GM12878 (cell line): ENCODE data around the gene GPRC5D. TPM values are rescaled to one million over a fixed set of nuclear protein-coding genes. Genes with fewer than 3 reads are reported as not detected.

Experiments
- ATAC-seq: fragments of 200-7000 bp; cut with Tn5 transposase; 3 replicates; pipeline ENCODE4 v1.9.1; 2020; ENCODE audit warnings: mild to moderate bottlenecking, moderate library complexity
- BruUV-seq: library from RNA; stranded (reverse); fragments of 400-500 nt; replicated peaks from 2 replicates; lab custom pipeline; 2021; lab: Mats Ljungman, UMichigan
- CTCF ChIA-PET: fragments of 300-600 bp; sonication (Branson Sonifier 250); formaldehyde crosslinking; extraction: SDS; loops from one replicate; lab custom pipeline; 2021; ENCODE audit warnings: inconsistent platforms; lab: Yijun Ruan, JAX
- POLR2A ChIA-PET: fragments of 350-600 bp; formaldehyde crosslinking; extraction: SDS; loops from one replicate; lab custom pipeline; 2021; ENCODE audit warnings: inconsistent platforms; lab: Charles Lee
- RAD21 ChIA-PET: fragments of 300-600 bp; sonication (Branson Sonifier 250); formaldehyde crosslinking; loops from one replicate; lab custom pipeline; 2023; ENCODE audit warnings: antibody characterized with exemption; ENCODE audit not compliant: unreplicated experiment; lab: Charles Lee
- SMC1A ChIA-PET: fragments of 300-600 bp; sonication (Branson Sonifier 250); formaldehyde crosslinking; loops from one replicate; lab custom pipeline; 2023; ENCODE audit not compliant: unreplicated experiment, uncharacterized antibody; lab: Charles Lee
- DNase-seq: peaks from one replicate; pipeline ENCODE4 v3.0.0-alpha.2; 2011; ENCODE audit warnings: low read depth, low spot score
- FAIRE-seq: peaks from 3 replicates; lab custom pipeline; 2011; peaks lifted over from hg19 to GRCh38; lab: Jason Lieb, UNC
- H2AFZ ChIP-seq: 2 replicates; pipeline ENCODE4 v1.6.0; 2011; ENCODE audit warnings: low read depth, low read length, control low read depth; ENCODE audit not compliant: control insufficient read depth
- H3K27ac ChIP-seq: 2 replicates; pipeline ENCODE4 v1.5.1; 2011; ENCODE audit warnings: control low read depth; ENCODE audit not compliant: control insufficient read depth, insufficient read depth
- H3K27me3 ChIP-seq, 2 experiments: replicated peaks in 1 of 2; 2 replicates each; pipeline versions ENCODE4 v1.6.0 to v1.6.1; 2011; ENCODE audit warnings: low read length in 1 of 2; ENCODE audit not compliant: control insufficient read depth in 2 of 2, insufficient read depth in 2 of 2
- H3K36me3 ChIP-seq, 2 experiments: 2 replicates each; pipeline ENCODE4 v1.5.1; 2011; ENCODE audit warnings: low read length in 1 of 2; ENCODE audit not compliant: control insufficient read depth in 2 of 2, insufficient read depth in 2 of 2
- H3K4me1 ChIP-seq: 2 replicates; pipeline ENCODE4 v1.6.1; 2011; ENCODE audit warnings: mild to moderate bottlenecking, low read length, moderate library complexity, mixed read lengths; ENCODE audit not compliant: control insufficient read depth, insufficient read depth
- H3K4me2 ChIP-seq: 2 replicates; pipeline ENCODE4 v1.6.0; 2011; ENCODE audit warnings: control low read depth; ENCODE audit not compliant: control insufficient read depth, insufficient read depth
- H3K4me3 ChIP-seq: fragments of 200-600 bp; sonication (generic); 2 replicates; pipeline ENCODE4 v1.5.1; 2016
- H3K79me2 ChIP-seq: 2 replicates; pipeline ENCODE4 v1.6.0; 2011; ENCODE audit warnings: low read length; ENCODE audit not compliant: control insufficient read depth, insufficient read depth
- H3K9ac ChIP-seq: 2 replicates; pipeline ENCODE4 v1.8.0; 2011; ENCODE audit warnings: low read length, control low read depth, mixed read lengths; ENCODE audit not compliant: control insufficient read depth, insufficient read depth
- H3K9me3 ChIP-seq: replicated peaks from 3 replicates; pipeline ENCODE4 v1.5.1; 2011; ENCODE audit warnings: mild to moderate bottlenecking, low read length; ENCODE audit not compliant: control insufficient read depth, insufficient read depth
- H4K20me1 ChIP-seq: 2 replicates; pipeline ENCODE4 v1.6.0; 2011; ENCODE audit not compliant: control insufficient read depth, insufficient read depth
- NR2C1 ChIP-seq: fragments of 450-650 bp; IDR thresholded peaks from 2 replicates; pipeline ENCODE4 v1.6.1; 2017; ENCODE audit warnings: antibody characterized with exemption, mild to moderate bottlenecking, moderate library complexity
- POLR2A ChIP-seq: IDR thresholded peaks from 2 replicates; pipeline ENCODE4 v1.6.1; 2011; ENCODE audit warnings: low read depth, mild to moderate bottlenecking, low read length
- SREBF1 ChIP-seq: IDR thresholded peaks from 2 replicates; pipeline ENCODE4 v1.6.1; 2012; ENCODE audit warnings: mild to moderate bottlenecking, low read length
- ZNF207 ChIP-seq: fragments of 450-650 bp; IDR thresholded peaks from 2 replicates; pipeline ENCODE4 v1.6.1; 2014; ENCODE audit warnings: antibody characterized with exemption, mild to moderate bottlenecking, borderline replicate concordance
- WGBS: methylation state at CpG from one replicate; pipeline ENCODE4 v1.1.6; 2016; ENCODE audit warnings: low lambda C conversion rate; ENCODE audit not compliant: insufficient replicate concordance, insufficient coverage; ENCODE audit errors: missing lambda C conversion rate; 5-methylcytosine and 5-hydroxymethylcytosine counted together
- in situ Hi-C: fragments of 300-500 bp; cut with MboI; formaldehyde crosslinking; loops from 9 replicates; pipeline ENCODE4 v1.14.3; 2018; ENCODE audit warnings: mixed read lengths
- intact Hi-C: fragments of 100-400 bp; cut with micrococcal nuclease; formaldehyde crosslinking; loops from one replicate; pipeline ENCODE4 v1.14.2; 2022; ENCODE audit not compliant: unreplicated experiment
- polyA plus RNA-seq, 11 experiments: library from polyadenylated mRNA; depleted of rRNA in 4 of 11; unstranded in 6 of 11; stranded (reverse) in 5 of 11; fragments of >200 nt; fragmentation: Nextera tagmentation in 4 of 11; fragmentation: Illumina TruSeq in 1 of 11; extraction: Ambion mirVana in 4 of 11; extraction: Trizol in 1 of 11; gene quantifications; 1 replicate in 1 of 11; 2 replicates in 10 of 11; pipeline versions ENCODE4 v1.2.1 to v1.2.3, GENCODE V29; 2011 to 2016; ENCODE audit warnings: inconsistent platforms in 2 of 11, missing spikeins in 2 of 11, low read depth in 1 of 11
- total RNA-seq, 4 experiments: library from RNA; depleted of rRNA in 3 of 4; stranded (reverse); fragments of >200 nt in 3 of 4; fragmentation: Illumina TruSeq in 1 of 4; extraction: Trizol in 1 of 4; gene quantifications; 2 replicates each; pipeline versions ENCODE4 v1.2.1 to v1.2.3, GENCODE V29; 2013 to 2021

Gene GPRC5D
- total and polyA plus RNA-seq, 10 of the 15 experiments (the other 5 are each of a cell fraction or from before 2014, with no cell fraction given) = 0.18 to 0.90 (median 0.37) TPM; not detected in 3

GRCh38 chr12:12918781-12919389 lies 33.1 kb downstream of the GPRC5D start:
- H3K9ac ChIP-seq = no peak overlapping the region
- 24% methylated on average over 6 of the region's 6 CpGs for WGBS
- POLR2A ChIA-PET = interaction anchor here (0.6 kb wide), 1 partner anchor 36 kb away, joined by 4 read pairs; no protein-coding TSS in a partner anchor

GRCh38 chr12:12917517-12917916 lies 34.5 kb downstream of the GPRC5D start:
- Histone ChIP-seq H3K36me3 (no peaks in the 10 kb centered on the region), H3K4me1 (no peaks in the 10 kb centered on the region), H4K20me1 (no peaks in the 10 kb centered on the region; the same call in 1 of the 2 replicates), H3K9me3 (no peaks in the 10 kb centered on the region), H3K27me3 (peaks cover 2 to 3% of the 10 kb centered on the region in 2 experiments; a peak in 2 of 4 replicates), H3K79me2 (no peaks in the 10 kb centered on the region), H3K9ac (no peak overlapping the region), H2AFZ (no peak overlapping the region), H3K4me2 (no peak overlapping the region), H3K4me3 (no peak overlapping the region), H3K27ac (no peak overlapping the region)
- intact Hi-C loops = loop anchor here (2.0 kb wide), 2 partner anchors 65 to 129 kb away; no protein-coding TSS in a partner anchor
- TF ChIP-seq SREBF1 (no peak), POLR2A (no peak), ZNF207 (no peak)
- CTCF ChIA-PET = interaction anchor here (1.9 to 9.2 kb wide), 4 partner anchors 65 to 297 kb away, joined by 5 to 105 read pairs (median 34); no protein-coding TSS in a partner anchor
- in situ Hi-C loops = no loop called here
- no peak for DNase-seq
- no peak for ATAC-seq
- SMC1A ChIA-PET = interaction anchor here (1.7 to 4.5 kb wide), 3 partner anchors 127 to 295 kb away, joined by 3 to 50 read pairs (median 34); no protein-coding TSS in a partner anchor
- POLR2A ChIA-PET = no interaction called here
- RAD21 ChIA-PET = interaction anchor here (1.2 to 2.7 kb wide), 2 partner anchors 16 to 294 kb away, joined by 3 to 21 read pairs; no protein-coding TSS in a partner anchor
- WGBS = 17% methylated on average over 2 of the region's 2 CpGs
- BruUV-seq = no TSS peak
- FAIRE-seq = no peak

More at GRCh38 chr12:12918781-12919389, 33.1 kb downstream of the GPRC5D start:
- FAIRE-seq = no peak
- H3K4me1 ChIP-seq = no peaks in the 10 kb centered on the region
- intact Hi-C loops = no loop called here
- H3K27me3 ChIP-seq = peaks cover 2 to 3% of the 10 kb centered on the region in 2 experiments; a peak in 2 of 4 replicates
- RAD21 ChIA-PET = interaction anchor here (1.4 kb wide), 1 partner anchor 293 kb away, joined by 3 read pairs; no protein-coding TSS in a partner anchor
- TF ChIP-seq NR2C1 = no peak
- TF ChIP-seq, all 136 proteins: peak for 0
- no peak for DNase-seq
- no peak overlapping the region for H2AFZ ChIP-seq
- H3K79me2 ChIP-seq = no peaks in the 10 kb centered on the region
- H3K36me3 ChIP-seq = no peaks in the 10 kb centered on the region
- H3K9me3 ChIP-seq = no peaks in the 10 kb centered on the region
- H3K4me3 ChIP-seq = no peak overlapping the region
- SMC1A ChIA-PET = interaction anchor here (0.9 to 1.0 kb wide), 2 partner anchors 63 to 130 kb away, joined by 3 read pairs; no protein-coding TSS in a partner anchor
- CTCF ChIA-PET = interaction anchor here (0.6 to 9.2 kb wide), 2 partner anchors 130 to 295 kb away, joined by 5 to 105 read pairs; no protein-coding TSS in a partner anchor
- in situ Hi-C loops = no loop called here
- no peak overlapping the region for H3K27ac ChIP-seq
- H4K20me1 ChIP-seq = no peaks in the 10 kb centered on the region; the same call in 1 of the 2 replicates
- no peak overlapping the region for H3K4me2 ChIP-seq
- no peak for ATAC-seq
- BruUV-seq = no TSS peak
